Measurements from ENCODE around the gene TENT4B. TPM values are rescaled to one million over a fixed set of nuclear protein-coding genes. Genes with fewer than 3 reads are reported as not detected.

Gene TENT4B
- total and polyA plus RNA-seq, 4 donors, result 4.3 to 16.3 (median 8.4) TPM

DNA sequence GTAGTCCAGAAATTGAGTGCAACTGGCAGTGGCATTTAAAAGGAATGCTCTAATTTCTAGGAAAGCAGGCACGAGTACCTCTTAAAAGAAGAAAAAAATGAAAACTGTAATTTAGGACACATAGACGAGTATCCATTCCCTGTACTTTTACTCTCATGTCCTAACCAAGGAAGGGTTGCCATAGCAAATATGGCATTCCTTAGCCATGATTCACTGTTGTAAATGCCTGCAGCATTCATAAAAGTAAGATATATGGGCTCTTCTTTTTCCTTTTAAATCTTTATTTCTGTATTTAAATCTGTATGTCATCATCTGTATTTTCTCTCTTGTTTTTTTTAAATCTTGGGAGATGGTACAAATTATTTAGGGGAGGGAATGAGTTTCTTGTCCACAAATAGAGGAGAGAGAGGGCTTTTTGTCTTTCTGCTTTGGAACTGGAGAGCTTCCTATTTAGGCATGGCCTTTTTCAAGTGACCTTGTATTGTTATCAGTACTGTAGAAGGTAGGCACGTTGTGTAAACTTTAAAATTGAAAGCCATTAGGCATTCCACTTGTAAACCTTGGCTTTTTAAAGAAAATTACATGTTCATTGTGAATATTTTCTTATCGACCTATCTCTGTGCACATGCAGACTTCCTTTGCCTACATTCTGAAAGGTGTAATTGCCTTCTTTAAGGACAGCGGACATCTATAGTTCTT, 50.0 kb downstream of the TENT4B start:
- Histone ChIP-seq H3K27me3 (ENCODE audit: control insufficient read depth in 3 of 3, insufficient read depth in 3 of 3, low read length in 2 of 3) (no peaks in the 10 kb centered on the region), H3K9ac (ENCODE audit: insufficient read depth in 1 of 2, low read length in 2 of 2) (no peak overlapping the region), H3K9me3 (ENCODE audit: control insufficient read depth in 4 of 4, insufficient read depth in 3 of 4, low read length in 3 of 4) (no peaks in the 10 kb centered on the region), H3K27ac (ENCODE audit: low read depth in 1 of 2, low read length in 1 of 2) (peak overlapping the region in 1 of 2 donors; percentile 83), H3K4me1 (ENCODE audit: control insufficient read depth in 5 of 5, insufficient read depth in 5 of 5, low read length in 5 of 5) (peaks cover 6 to 33% (median 8%) of the 10 kb centered on the region in 5 donors), H3K36me3 (ENCODE audit: control insufficient read depth in 4 of 4, insufficient read depth in 4 of 4, low read length in 4 of 4) (no peaks in the 10 kb centered on the region), H3K4me3 (no peak overlapping the region)
- 53 to 76% methylated on average over 5 of the region's 5 CpGs for WGBS, 2 donors
- peak in 2 of 3 donors; percentile 41 to 68 for DNase-seq
- no peak for ATAC-seq (ENCODE audit: insufficient read depth, low FRiP score)
- no peak for TF ChIP-seq CTCF (IDR thresholded peaks at IDR 0.05; ENCODE audit: control extremely low read depth, extremely low read depth)

DNA sequence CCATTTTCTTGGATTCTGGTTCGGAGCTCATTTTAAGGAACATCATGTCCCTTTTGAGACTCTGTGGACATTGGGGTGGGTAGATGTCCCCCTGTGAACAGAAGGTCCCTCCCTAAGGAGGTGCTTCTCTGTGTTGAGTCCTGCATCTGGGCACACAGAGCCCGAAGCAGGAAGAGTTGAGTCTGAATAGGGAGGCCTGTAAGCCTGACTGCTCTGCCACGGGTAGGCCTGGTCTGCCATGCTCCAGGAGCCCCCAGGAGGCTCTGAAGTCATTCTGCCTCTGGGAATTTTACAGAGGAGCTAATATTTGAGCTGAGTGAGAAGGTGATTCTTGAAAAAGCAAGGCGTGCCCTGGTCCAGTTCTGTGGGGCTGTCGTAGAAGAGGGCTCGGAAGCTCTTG, 50.6 kb downstream of the TENT4B start:
- no peaks in the 10 kb centered on the region for H3K36me3 ChIP-seq (ENCODE audit: control insufficient read depth in 4 of 4, insufficient read depth in 4 of 4, low read length in 4 of 4)
- WGBS, 2 donors, result 73 to 81% methylated on average over 6 of the region's 6 CpGs
- no peak for DNase-seq
- ATAC-seq (ENCODE audit: insufficient read depth, low FRiP score), result no peak
- no peaks in the 10 kb centered on the region for H3K27me3 ChIP-seq (ENCODE audit: control insufficient read depth in 3 of 3, insufficient read depth in 3 of 3, low read length in 2 of 3)
- TF ChIP-seq CTCF (IDR thresholded peaks at IDR 0.05; ENCODE audit: control extremely low read depth, extremely low read depth), result no peak
- no peak overlapping the region for H3K4me3 ChIP-seq
- H3K9ac ChIP-seq (ENCODE audit: insufficient read depth in 1 of 2, low read length in 2 of 2), result no peak overlapping the region
- H3K4me1 ChIP-seq (ENCODE audit: control insufficient read depth in 5 of 5, insufficient read depth in 5 of 5, low read length in 5 of 5), result peaks cover 6 to 32% (median 12%) of the 10 kb centered on the region in 5 donors
- H3K27ac ChIP-seq (ENCODE audit: low read depth in 1 of 2, low read length in 1 of 2), result peak overlapping the region in 1 of 2 donors; percentile 83
- no peaks in the 10 kb centered on the region for H3K9me3 ChIP-seq (ENCODE audit: control insufficient read depth in 4 of 4, insufficient read depth in 3 of 4, low read length in 3 of 4)

- TF ChIP-seq CTCF (IDR thresholded peaks at IDR 0.05; ENCODE audit: control extremely low read depth, extremely low read depth), result no peak
- 79 to 85% methylated on average over 6 of the region's 6 CpGs for WGBS, 2 donors
- Histone ChIP-seq H3K27ac (ENCODE audit: low read depth in 1 of 2, low read length in 1 of 2) (peak overlapping the region in 1 of 2 donors; percentile 69), H3K4me3 (no peak overlapping the region), H3K36me3 (ENCODE audit: control insufficient read depth in 4 of 4, insufficient read depth in 4 of 4, low read length in 4 of 4) (no peaks in the 10 kb centered on the region), H3K4me1 (ENCODE audit: control insufficient read depth in 5 of 5, insufficient read depth in 5 of 5, low read length in 5 of 5) (peaks cover 6 to 32% (median 9%) of the 10 kb centered on the region in 5 donors), H3K27me3 (ENCODE audit: control insufficient read depth in 3 of 3, insufficient read depth in 3 of 3, low read length in 2 of 3) (no peaks in the 10 kb centered on the region), H3K9me3 (ENCODE audit: control insufficient read depth in 4 of 4, insufficient read depth in 3 of 4, low read length in 3 of 4) (no peaks in the 10 kb centered on the region), H3K9ac (ENCODE audit: insufficient read depth in 1 of 2, low read length in 2 of 2) (no peak overlapping the region)
- ATAC-seq (ENCODE audit: insufficient read depth, low FRiP score), result no peak
- no peak for DNase-seq
Observed at GRCh38 chr16:50204453-50205108, 51.5 kb downstream of the TENT4B start.

Data from lung (tissue), 12 donors.